G401 (cell line): Measurements from ENCODE around the gene NRBP1. TPM values are rescaled to one million over a fixed set of nuclear protein-coding genes. Genes with fewer than 3 reads are reported as not detected.

Source experiments
- DNase-seq: peaks from one replicate; pipeline ENCODE4 v3.0.0-alpha.2; 2015; ENCODE audit warnings: low spot score
- in situ Hi-C: cut with HindIII; loops from 2 replicates; pipeline ENCODE4 v1.10.0; 2016; ENCODE audit warnings: low sequenced_read_pairs, mixed read lengths
- total RNA-seq: library from RNA; depleted of rRNA; stranded (reverse); fragments of >200 nt; shearing (Covaris generic); gene quantifications from 2 replicates; pipeline ENCODE4 v1.2.3, GENCODE V29; 2014; rRNA removed

NRBP1 gene
- total RNA-seq, 1 experiment from 2014 or later: 108 TPM

GRCh38 chr2:27471961-27472360 is 43.5 kb downstream of the NRBP1 start:
- in situ Hi-C loops: no loop called here
- no peak for DNase-seq

DNA sequence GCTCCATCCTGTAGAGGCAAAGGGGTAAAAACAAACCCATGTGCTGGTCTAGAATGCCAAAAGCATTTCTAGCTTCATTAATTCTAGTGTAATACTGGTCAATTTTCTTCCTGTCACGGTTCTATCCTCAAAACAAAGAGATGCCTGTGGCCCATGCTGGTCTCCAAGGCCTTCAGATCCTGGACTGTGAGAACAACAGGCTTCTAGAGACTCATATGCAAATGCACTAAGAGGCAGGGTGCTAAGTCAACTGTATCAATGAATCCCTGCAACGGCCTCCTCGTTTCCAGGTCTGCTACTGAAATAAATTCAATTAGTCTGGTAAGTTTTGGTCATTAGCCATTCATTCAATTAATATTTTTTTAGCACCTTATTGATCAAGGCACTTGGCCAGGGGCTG is 57.1 kb downstream of the NRBP1 start:
- in situ Hi-C loops: no loop called here
- DNase-seq: no peak

- no peak for DNase-seq
- in situ Hi-C loops: no loop called here
Measured at GRCh38 chr2:27489118-27489497, 60.7 kb downstream of the NRBP1 start.

DNA sequence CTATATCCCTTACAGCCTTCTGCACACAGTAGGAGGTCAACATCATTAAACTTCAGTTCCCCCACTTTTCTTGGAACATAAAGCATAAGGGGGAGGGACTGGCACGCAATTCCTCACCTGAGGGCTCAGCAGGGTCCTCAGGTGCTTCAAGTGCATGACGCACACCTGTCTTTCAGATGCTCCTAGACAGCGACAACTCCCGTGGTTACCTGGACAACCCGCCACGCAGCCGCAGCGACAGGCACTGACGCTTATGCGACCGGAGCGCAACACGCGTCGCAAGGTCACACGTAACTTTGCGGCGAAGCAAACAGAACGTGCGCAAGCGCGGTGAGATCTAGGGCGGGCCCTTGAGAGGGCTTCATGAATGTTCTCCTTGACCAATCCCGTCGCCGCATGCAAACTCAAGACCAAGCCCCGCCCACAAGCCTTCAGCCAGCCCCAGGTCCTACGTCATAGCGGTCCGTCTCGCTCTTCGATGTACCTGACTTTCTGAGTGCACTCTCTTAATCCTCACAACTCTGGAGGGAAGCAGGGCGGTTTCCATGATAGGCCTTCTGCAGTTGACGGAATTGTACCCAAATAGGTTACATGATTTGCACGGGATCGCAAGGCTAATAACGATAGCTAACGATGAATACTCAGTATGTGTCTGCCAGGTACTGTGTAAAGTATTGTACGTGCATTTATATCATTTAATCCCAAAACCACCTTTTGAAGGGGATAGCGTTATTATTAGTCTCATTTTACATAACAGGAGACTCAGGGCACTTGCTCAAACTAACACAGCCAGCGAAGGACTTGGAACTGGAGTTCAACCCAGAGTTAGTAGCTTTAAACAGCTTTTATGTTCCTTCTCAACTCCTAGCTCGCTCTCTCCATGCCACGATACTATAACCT is 61.3 kb downstream of the NRBP1 start, which contains the start of gene IFT172:
Gene IFT172 (minus strand): TSS at position 246 of the 900 bp plus-strand sequence. CDS start 90 bp downstream, at position 156.
- peak; percentile 100 for DNase-seq
- in situ Hi-C loops: no loop called here

Other genes starting within 250 kb of the NRBP1 start
- 130 and 164 TPM in 2 replicates for gene ATRAID, start 216.6 kb upstream of the NRBP1 start, total RNA-seq
- 53.8 and 60.0 TPM in 2 replicates for gene SLC5A6, start 216.4 kb upstream of the NRBP1 start, total RNA-seq
- gene CAD, start 211.3 kb upstream of the NRBP1 start, total RNA-seq: 52.3 and 69.6 TPM in 2 replicates
- 1.3 and 2.6 TPM in 2 replicates for gene SLC30A3, start 165.6 kb upstream of the NRBP1 start, total RNA-seq
- gene DNAJC5G, start 153.2 kb upstream of the NRBP1 start, total RNA-seq: not detected in 2 replicates
- gene TRIM54, start 146.2 kb upstream of the NRBP1 start, total RNA-seq: not detected in 2 replicates
- not detected in 2 replicates for gene UCN, start 120.2 kb upstream of the NRBP1 start, total RNA-seq
- gene MPV17, start 105.5 kb upstream of the NRBP1 start, total RNA-seq: 80.5 and 99.1 TPM in 2 replicates
- 101 and 102 TPM in 2 replicates for gene GTF3C2, start 71.9 kb upstream of the NRBP1 start, total RNA-seq
- 36.0 and 44.8 TPM in 2 replicates for gene EIF2B4, start 58.3 kb upstream of the NRBP1 start, total RNA-seq
- 157 and 165 TPM in 2 replicates for gene SNX17, start 58.0 kb upstream of the NRBP1 start, total RNA-seq
- gene ZNF513, start 47.9 kb upstream of the NRBP1 start, total RNA-seq: 20.4 and 23.3 TPM in 2 replicates
- 178 and 244 TPM in 2 replicates for gene PPM1G, start 19.0 kb upstream of the NRBP1 start, total RNA-seq
- not detected in 2 replicates for gene KRTCAP3, start 13.8 kb downstream of the NRBP1 start, total RNA-seq
- 4.4 and 9.4 TPM in 2 replicates for gene IFT172, start 61.1 kb downstream of the NRBP1 start, total RNA-seq
- 4.0 and 5.2 TPM in 2 replicates for gene FNDC4, start 66.6 kb downstream of the NRBP1 start, total RNA-seq
- not detected in 2 replicates for gene GCKR, start 68.2 kb downstream of the NRBP1 start, total RNA-seq
- not detected in 2 replicates for gene ZNF512, start 154.4 kb downstream of the NRBP1 start, total RNA-seq
- 2.9 and 4.2 TPM in 2 replicates for gene CCDC121, start 200.4 kb downstream of the NRBP1 start, total RNA-seq
- 45.7 and 63.6 TPM in 2 replicates for gene GPN1, start 200.4 kb downstream of the NRBP1 start, total RNA-seq
- gene SUPT7L, start 235.0 kb downstream of the NRBP1 start, total RNA-seq: 19.0 and 29.8 TPM in 2 replicates
- gene SLC4A1AP, start 235.3 kb downstream of the NRBP1 start, total RNA-seq: 36.1 and 41.5 TPM in 2 replicates